ENCODE measurements around the gene LSM7.
"Not testable (repeated sequence)": the region's sequence is repeated elsewhere in the genome, so short reads cannot be mapped to it uniquely, and the experiment has no call there.

The LSM7 gene

GRCh38 chr19:2291185-2291751 lies 37.1 kb downstream of the LSM7 start:
- DNase-seq: no peak

- no peak for DNase-seq
Measured at GRCh38 chr19:2290441-2291184, 37.8 kb downstream of the LSM7 start.

GRCh38 chr19:2289714-2290435 lies 38.5 kb downstream of the LSM7 start:
- DNase-seq: no peak

- no peak for DNase-seq
Measured at GRCh38 chr19:2288818-2289713, 39.3 kb downstream of the LSM7 start.

- no peak for DNase-seq
Measured at GRCh38 chr19:2288338-2288817, 40.0 kb downstream of the LSM7 start.

- no peak for DNase-seq
Measured at GRCh38 chr19:2287585-2288337, 40.6 kb downstream of the LSM7 start.

GRCh38 chr19:2286402-2287140 lies 41.8 kb downstream of the LSM7 start:
- no peak for DNase-seq

GRCh38 chr19:2283835-2284507 lies 44.4 kb downstream of the LSM7 start:
- no peak for DNase-seq

- DNase-seq: no peak
Measured at GRCh38 chr19:2282862-2283237, 45.5 kb downstream of the LSM7 start.

GRCh38 chr19:2282062-2282861 lies 46.1 kb downstream of the LSM7 start, which contains the start of gene PEAK3:
Gene PEAK3 (minus strand): TSS chr19:2282175. CDS start chr19:2280931, 1,244 bp downstream.
- no peak for DNase-seq

- not testable (repeated sequence) for DNase-seq
Measured at GRCh38 chr19:2281265-2282061, 46.9 kb downstream of the LSM7 start.

GRCh38 chr19:2280633-2281264 lies 47.6 kb downstream of the LSM7 start:
- DNase-seq: no peak

GRCh38 chr19:2278459-2279158 lies 49.8 kb downstream of the LSM7 start:
- DNase-seq: no peak

- DNase-seq: no peak
Measured at GRCh38 chr19:2277138-2277537, 51.2 kb downstream of the LSM7 start.

GRCh38 chr19:2276429-2276986 lies 51.9 kb downstream of the LSM7 start:
- DNase-seq: no peak

- no peak for DNase-seq
Measured at GRCh38 chr19:2275588-2276428, 52.6 kb downstream of the LSM7 start.

Data from NCI-H510A (cell line).